Peyer's patch (tissue), 4 donors: ENCODE measurements around the gene C15orf39.
"Not testable (repeated sequence)": the region's sequence is repeated elsewhere in the genome, so short reads cannot be mapped to it uniquely, and the experiment has no call there.

Experiments
- POLR2A ChIP-seq, 2 donors: fragments of 450-650 bp; IDR thresholded peaks; one replicate each; pipeline ENCODE4 v1.5.1; 2017; ENCODE audit warnings: antibody characterized with exemption in 2 of 2, mild to moderate bottlenecking in 2 of 2, moderate library complexity in 2 of 2
- TF ChIP-seq, protein P1 (sequence below), 6 experiments: fragments of 450-650 bp in 4 of 6; fragments of 200-600 bp in 2 of 6; sonication (generic) in 1 of 6; IDR thresholded peaks; one replicate each; pipeline ENCODE4 v1.5.1; 2017 to 2019; ENCODE audit warnings: antibody characterized with exemption in 6 of 6, mild to moderate bottlenecking in 3 of 6, moderate library complexity in 1 of 6

DNA sequence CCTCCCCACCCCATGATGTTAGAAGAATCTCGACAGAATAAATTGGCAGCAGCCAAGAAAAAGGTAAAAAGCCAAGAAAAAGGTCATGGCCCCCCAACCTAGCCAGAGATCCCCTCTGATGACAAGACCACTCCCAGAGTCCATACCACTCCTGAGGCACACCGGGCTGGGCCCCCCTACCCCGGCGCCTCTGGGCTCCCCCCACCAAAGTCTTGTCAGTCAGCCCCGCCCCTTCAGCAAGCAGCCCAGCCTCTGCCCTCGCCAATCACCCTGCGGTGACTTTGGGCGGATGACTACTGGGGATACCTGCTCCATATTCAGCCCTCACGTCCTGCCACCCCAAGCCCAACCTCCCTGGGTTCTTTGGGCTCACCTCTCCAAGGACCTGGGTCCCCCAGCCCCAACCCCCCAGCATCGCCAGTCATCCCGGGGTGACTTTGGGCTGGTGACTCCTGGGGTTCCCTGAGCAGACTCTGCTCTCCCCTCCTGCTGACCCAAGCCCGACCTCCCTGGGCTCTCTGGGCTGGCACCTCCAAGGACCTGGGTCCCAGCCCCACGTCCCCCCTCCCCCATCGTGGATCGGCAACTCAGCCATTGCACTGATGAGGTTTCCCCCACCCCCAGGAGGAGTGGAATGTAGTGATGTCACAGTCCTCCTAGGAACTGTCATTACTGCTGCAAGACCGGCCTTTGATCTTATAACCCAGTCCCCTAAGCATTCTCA is 57.1 kb downstream of the C15orf39 start:
- TF ChIP-seq, protein P1, sequence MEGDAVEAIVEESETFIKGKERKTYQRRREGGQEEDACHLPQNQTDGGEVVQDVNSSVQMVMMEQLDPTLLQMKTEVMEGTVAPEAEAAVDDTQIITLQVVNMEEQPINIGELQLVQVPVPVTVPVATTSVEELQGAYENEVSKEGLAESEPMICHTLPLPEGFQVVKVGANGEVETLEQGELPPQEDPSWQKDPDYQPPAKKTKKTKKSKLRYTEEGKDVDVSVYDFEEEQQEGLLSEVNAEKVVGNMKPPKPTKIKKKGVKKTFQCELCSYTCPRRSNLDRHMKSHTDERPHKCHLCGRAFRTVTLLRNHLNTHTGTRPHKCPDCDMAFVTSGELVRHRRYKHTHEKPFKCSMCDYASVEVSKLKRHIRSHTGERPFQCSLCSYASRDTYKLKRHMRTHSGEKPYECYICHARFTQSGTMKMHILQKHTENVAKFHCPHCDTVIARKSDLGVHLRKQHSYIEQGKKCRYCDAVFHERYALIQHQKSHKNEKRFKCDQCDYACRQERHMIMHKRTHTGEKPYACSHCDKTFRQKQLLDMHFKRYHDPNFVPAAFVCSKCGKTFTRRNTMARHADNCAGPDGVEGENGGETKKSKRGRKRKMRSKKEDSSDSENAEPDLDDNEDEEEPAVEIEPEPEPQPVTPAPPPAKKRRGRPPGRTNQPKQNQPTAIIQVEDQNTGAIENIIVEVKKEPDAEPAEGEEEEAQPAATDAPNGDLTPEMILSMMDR (IDR thresholded peaks at IDR 0.05), result not testable (repeated sequence)
- TF ChIP-seq POLR2A (IDR thresholded peaks at IDR 0.05), result not testable (repeated sequence)
